Sigmoid colon (tissue), 7 donors: ENCODE measurements around the gene NCCRP1. TPM values are rescaled to one million over a fixed set of nuclear protein-coding genes. Genes with fewer than 3 reads are reported as not detected.

Experiments
- DNase-seq: peaks from one replicate; pipeline ENCODE4 v3.0.0-alpha.2; 2019
- H3K27ac ChIP-seq, 4 donors: fragments of 200-600 bp; sonication (generic); one replicate each; pipeline ENCODE4 v1.5.1; 2016 to 2019; ENCODE audit warnings: mild to moderate bottlenecking in 1 of 4
- H3K27me3 ChIP-seq, 3 donors: fragments of 200-600 bp; sonication (generic); one replicate each; pipeline ENCODE4 v1.5.1; 2019; ENCODE audit warnings: mild to moderate bottlenecking in 1 of 3
- H3K36me3 ChIP-seq, 4 donors: fragments of 200-600 bp; sonication (generic); one replicate each; pipeline ENCODE4 v1.5.1; 2016 to 2019
- H3K4me1 ChIP-seq, 4 donors: fragments of 200-600 bp; sonication (generic); one replicate each; pipeline ENCODE4 v1.5.1; 2017 to 2019
- H3K4me3 ChIP-seq, 4 donors: fragments of 200-600 bp; sonication (generic); one replicate each; pipeline ENCODE4 v1.5.1; 2017 to 2019; ENCODE audit warnings: mild to moderate bottlenecking in 2 of 4, moderate library complexity in 1 of 4
- H3K9me3 ChIP-seq, 4 donors: fragments of 200-600 bp in 3 of 4; sonication (generic) in 3 of 4; one replicate each; pipeline versions ENCODE4 v1.5.1 to v1.6.1; 2013 to 2019
- EP300 ChIP-seq, 4 donors: sonication (generic); formaldehyde crosslinking; IDR thresholded peaks; one replicate each; pipeline ENCODE4 v1.6.1; 2017; ENCODE audit warnings: antibody characterized with exemption in 4 of 4
- POLR2A ChIP-seq, 2 donors: fragments of 450-650 bp; IDR thresholded peaks; one replicate each; pipeline ENCODE4 v1.6.1; 2016; ENCODE audit warnings: antibody characterized with exemption in 2 of 2, mild to moderate bottlenecking in 2 of 2, moderate library complexity in 2 of 2
- POLR2AphosphoS5 ChIP-seq, 4 donors: sonication (generic); formaldehyde crosslinking; IDR thresholded peaks; one replicate each; pipeline ENCODE4 v1.6.1; 2017; ENCODE audit warnings: antibody characterized with exemption in 4 of 4
- WGBS, 2 donors: extraction: QIAGEN DNeasy Blood & Tissue Kit; methylation state at CpG; one replicate each; pipeline ENCODE4 v1.1.7; 2013; 5-methylcytosine and 5-hydroxymethylcytosine counted together
- intact Hi-C: fragments of 100-400 bp; cut with DNase I; formaldehyde crosslinking; loops from one replicate; pipeline ENCODE4 v1.15.1; 2023
- polyA plus RNA-seq, 3 donors: library from polyadenylated mRNA; stranded (reverse); fragments of 200-250 nt; gene quantifications; one replicate each; pipeline ENCODE4 v1.2.3, GENCODE V29; 2013
- total RNA-seq, 4 donors: library from RNA; depleted of rRNA; stranded (reverse); fragments of >200 nt; gene quantifications; one replicate each; pipeline ENCODE4 v1.1.0, GENCODE V29; 2016
- TF ChIP-seq, protein P1 (sequence below), 4 experiments: fragments of 450-650 bp in 3 of 4; fragments of 200-600 bp in 1 of 4; IDR thresholded peaks; one replicate each; pipeline ENCODE4 v1.5.1; 2016 to 2019; ENCODE audit warnings: antibody characterized with exemption in 4 of 4, mild to moderate bottlenecking in 3 of 4, moderate library complexity in 2 of 4
- donor health status: healthy with polysubstance abuse.
- donor health status: Bipolar disorder and iron deficiency.
- donor health status: healthy.

The NCCRP1 gene
- total and polyA plus RNA-seq, 7 donors: 0.41 to 0.60 (median 0.52) TPM; not detected in 4

DNA sequence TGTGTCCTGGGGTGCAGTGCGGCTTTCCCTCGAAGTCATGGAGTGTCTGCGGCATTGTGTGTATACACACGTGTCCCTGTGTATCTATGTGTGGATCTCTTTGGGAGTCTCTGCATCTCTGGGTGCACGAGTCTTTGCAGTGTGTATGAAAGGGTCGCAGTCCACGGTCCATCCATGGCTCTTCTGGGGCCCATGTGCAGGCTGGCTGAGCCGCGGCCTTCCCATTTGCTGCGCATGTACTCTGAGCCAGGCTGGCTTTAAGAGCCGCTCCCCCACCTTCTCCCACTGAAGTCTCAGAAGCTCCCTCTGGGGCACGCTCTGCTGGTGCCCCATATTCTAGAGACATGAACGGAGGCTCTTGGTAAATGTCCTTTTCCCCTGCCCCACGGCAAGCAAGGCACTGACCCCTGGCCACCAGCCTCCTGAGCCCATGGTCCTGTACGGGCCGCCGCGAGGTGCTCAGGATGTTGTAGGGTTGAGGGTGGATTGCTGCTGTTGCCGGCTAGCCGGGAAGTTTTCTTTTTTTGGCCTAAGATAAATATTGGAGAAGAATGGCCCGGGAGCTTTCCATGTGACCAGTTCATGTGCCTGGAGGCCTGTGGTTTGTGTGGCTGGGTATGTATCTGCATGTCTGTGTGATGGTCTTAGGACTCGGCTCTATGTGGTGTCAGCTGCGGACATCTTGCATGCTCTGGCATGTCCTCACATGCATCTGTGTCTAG is 39.3 kb upstream of the NCCRP1 start:
- H3K4me3 ChIP-seq: no peak overlapping the region
- no peaks in the 10 kb centered on the region for H3K27me3 ChIP-seq
- 78 to 81% methylated on average over 23 of the region's 23 CpGs for WGBS, 2 donors
- no peak for DNase-seq
- H3K27ac ChIP-seq: peak overlapping the region in 1 of 4 donors; percentile 8
- intact Hi-C loops: no loop called here
- no peaks in the 10 kb centered on the region for H3K9me3 ChIP-seq
- TF ChIP-seq POLR2A (IDR thresholded peaks at IDR 0.05) (no peak), EP300 (IDR thresholded peaks at IDR 0.05) (no peak), POLR2AphosphoS5 (IDR thresholded peaks at IDR 0.05) (no peak)
- TF ChIP-seq, protein P1, sequence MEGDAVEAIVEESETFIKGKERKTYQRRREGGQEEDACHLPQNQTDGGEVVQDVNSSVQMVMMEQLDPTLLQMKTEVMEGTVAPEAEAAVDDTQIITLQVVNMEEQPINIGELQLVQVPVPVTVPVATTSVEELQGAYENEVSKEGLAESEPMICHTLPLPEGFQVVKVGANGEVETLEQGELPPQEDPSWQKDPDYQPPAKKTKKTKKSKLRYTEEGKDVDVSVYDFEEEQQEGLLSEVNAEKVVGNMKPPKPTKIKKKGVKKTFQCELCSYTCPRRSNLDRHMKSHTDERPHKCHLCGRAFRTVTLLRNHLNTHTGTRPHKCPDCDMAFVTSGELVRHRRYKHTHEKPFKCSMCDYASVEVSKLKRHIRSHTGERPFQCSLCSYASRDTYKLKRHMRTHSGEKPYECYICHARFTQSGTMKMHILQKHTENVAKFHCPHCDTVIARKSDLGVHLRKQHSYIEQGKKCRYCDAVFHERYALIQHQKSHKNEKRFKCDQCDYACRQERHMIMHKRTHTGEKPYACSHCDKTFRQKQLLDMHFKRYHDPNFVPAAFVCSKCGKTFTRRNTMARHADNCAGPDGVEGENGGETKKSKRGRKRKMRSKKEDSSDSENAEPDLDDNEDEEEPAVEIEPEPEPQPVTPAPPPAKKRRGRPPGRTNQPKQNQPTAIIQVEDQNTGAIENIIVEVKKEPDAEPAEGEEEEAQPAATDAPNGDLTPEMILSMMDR (IDR thresholded peaks at IDR 0.05): no peak
- H3K4me1 ChIP-seq: peaks cover 0 to 65% (median 59%) of the 10 kb centered on the region in 4 donors
- H3K36me3 ChIP-seq: peaks cover 0 to 5% (median 0%) of the 10 kb centered on the region in 4 donors

DNA sequence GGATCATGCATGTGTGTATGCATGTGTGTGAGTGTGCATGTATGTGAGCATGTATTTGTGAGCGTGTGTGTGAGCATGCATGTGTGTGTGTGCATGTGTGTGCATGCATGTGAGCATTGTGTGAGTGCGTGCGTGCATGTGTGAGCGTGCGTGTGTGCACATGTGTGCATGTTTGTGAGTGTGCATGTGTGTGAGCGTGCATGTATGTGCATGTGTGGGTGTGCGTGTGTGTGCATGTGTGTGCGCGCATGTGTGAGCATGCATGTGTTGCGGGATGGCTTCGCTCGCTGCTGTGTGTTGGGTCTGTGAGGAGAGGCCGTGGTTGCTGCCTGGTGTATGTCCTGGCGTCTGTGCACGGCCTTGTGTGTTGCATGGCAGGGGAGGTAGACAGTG is 38.8 kb upstream of the NCCRP1 start:
- WGBS, 2 donors: 94 to 95% methylated on average over 15 of the region's 15 CpGs
- Histone ChIP-seq H3K9me3 (no peaks in the 10 kb centered on the region), H3K4me1 (peaks cover 0 to 65% (median 59%) of the 10 kb centered on the region in 4 donors), H3K4me3 (no peak overlapping the region), H3K27me3 (no peaks in the 10 kb centered on the region), H3K27ac (no peak overlapping the region), H3K36me3 (peaks cover 0 to 5% (median 0%) of the 10 kb centered on the region in 4 donors)
- no peak for DNase-seq
- intact Hi-C loops: no loop called here
- TF ChIP-seq, protein P1 (IDR thresholded peaks at IDR 0.05): no peak
- TF ChIP-seq EP300 (IDR thresholded peaks at IDR 0.05) (no peak), POLR2AphosphoS5 (IDR thresholded peaks at IDR 0.05) (no peak), POLR2A (IDR thresholded peaks at IDR 0.05) (no peak)

DNA sequence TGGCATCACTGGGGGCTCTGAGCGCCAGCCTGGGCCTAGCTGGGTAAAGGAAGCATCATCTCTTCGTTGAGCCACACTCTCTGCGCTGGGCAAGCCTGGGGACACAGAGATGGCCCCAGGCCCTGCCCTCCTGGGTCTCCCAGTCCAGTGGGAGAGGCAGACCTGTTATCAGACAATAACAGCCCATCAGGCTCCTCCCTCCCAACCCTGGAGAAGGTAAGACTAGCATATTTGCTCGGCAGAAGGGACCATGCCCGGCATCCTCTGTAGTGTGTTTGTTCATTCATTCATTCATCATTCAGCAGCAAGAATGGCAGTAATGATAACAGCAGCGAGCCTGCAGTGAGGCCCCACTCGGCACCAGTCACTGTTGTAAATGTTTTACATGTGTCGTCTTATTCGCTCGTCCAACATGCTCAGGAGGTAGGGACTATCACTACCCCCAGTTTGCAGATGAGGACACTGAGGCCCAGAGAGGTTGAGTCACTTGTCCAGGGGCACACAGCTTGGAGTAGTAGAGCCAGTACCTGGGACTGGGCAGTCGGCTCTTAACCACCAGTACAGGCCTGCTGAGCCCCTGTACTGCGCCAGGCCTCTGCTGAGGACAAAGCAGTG is 38.0 kb upstream of the NCCRP1 start:
- intact Hi-C loops: no loop called here
- TF ChIP-seq POLR2AphosphoS5 (IDR thresholded peaks at IDR 0.05) (no peak), EP300 (IDR thresholded peaks at IDR 0.05) (no peak), POLR2A (IDR thresholded peaks at IDR 0.05) (no peak)
- TF ChIP-seq, protein P1 (IDR thresholded peaks at IDR 0.05): no peak
- H3K4me3 ChIP-seq: no peak overlapping the region
- H3K27me3 ChIP-seq: no peaks in the 10 kb centered on the region
- no peak for DNase-seq
- H3K27ac ChIP-seq: no peak overlapping the region
- H3K9me3 ChIP-seq: no peaks in the 10 kb centered on the region
- peaks cover 0 to 65% (median 59%) of the 10 kb centered on the region in 4 donors for H3K4me1 ChIP-seq
- H3K36me3 ChIP-seq: peaks cover 0 to 5% (median 0%) of the 10 kb centered on the region in 4 donors
- WGBS, 2 donors: 72 to 87% methylated on average over 12 of the region's 12 CpGs

DNA sequence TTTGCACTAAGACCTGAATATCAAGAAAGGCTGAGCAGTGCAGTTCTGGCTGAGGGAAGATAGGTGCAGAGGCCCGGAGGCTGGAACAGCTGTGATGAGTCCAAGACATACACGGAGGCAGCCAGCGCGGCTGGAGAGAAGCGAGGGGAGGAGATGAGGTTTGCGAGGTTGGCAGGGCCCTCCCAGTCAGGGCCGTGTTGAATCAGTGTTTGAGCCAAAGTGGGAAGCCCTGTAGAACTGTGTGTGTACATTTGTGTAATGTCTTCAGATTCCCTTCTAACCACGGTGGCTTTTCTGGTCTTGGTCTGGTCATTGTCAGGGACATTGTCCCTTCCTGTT is 36.3 kb upstream of the NCCRP1 start:
- intact Hi-C loops: no loop called here
- TF ChIP-seq, protein P1 (IDR thresholded peaks at IDR 0.05): no peak
- TF ChIP-seq POLR2AphosphoS5 (IDR thresholded peaks at IDR 0.05) (no peak), EP300 (IDR thresholded peaks at IDR 0.05) (no peak), POLR2A (IDR thresholded peaks at IDR 0.05) (no peak)
- no peaks in the 10 kb centered on the region for H3K9me3 ChIP-seq
- WGBS, 2 donors: 51 to 55% methylated on average over 8 of the region's 8 CpGs
- peak; percentile 87 for DNase-seq
- H3K4me3 ChIP-seq: no peak overlapping the region
- peaks cover 0 to 57% (median 51%) of the 10 kb centered on the region in 4 donors for H3K4me1 ChIP-seq
- peak overlapping the region; percentile 58 to 73 (median 70) for H3K27ac ChIP-seq
- H3K36me3 ChIP-seq: peaks cover 0 to 5% (median 0%) of the 10 kb centered on the region in 4 donors
- no peaks in the 10 kb centered on the region for H3K27me3 ChIP-seq
